ENCODE results near the gene TPSD1. TPM values are rescaled to one million over a fixed set of nuclear protein-coding genes. Genes with fewer than 3 reads are reported as not detected.

The TPSD1 gene
- total and polyA plus RNA-seq, 2 donors (not counting 1 experiment from before 2014, with no cell fraction given), result not detected

GRCh38 chr16:1285669-1286512, 30.0 kb downstream of the TPSD1 start:
- Histone ChIP-seq H3K4me1 (ENCODE audit: control insufficient read depth in 2 of 2, insufficient read depth in 2 of 2, low read length in 2 of 2) (peaks cover 12% of the 10 kb centered on the region in 2 donors), H3K36me3 (replicated peaks in 1 of 2; ENCODE audit: control extremely low read depth in 1 of 2, control insufficient read depth in 1 of 2, extremely low read depth in 1 of 2, insufficient read depth in 2 of 2, low read length in 1 of 2) (no peaks in the 10 kb centered on the region), H3K9me3 (ENCODE audit: control extremely low read depth in 1 of 3, control insufficient read depth in 2 of 3, insufficient read depth in 1 of 3, low read length in 2 of 3) (no peaks in the 10 kb centered on the region), H3K27me3 (replicated peaks in 1 of 4; ENCODE audit: control extremely low read depth in 1 of 4, control insufficient read depth in 3 of 4, insufficient read depth in 4 of 4, low read length in 3 of 4) (peaks cover 0 to 27% (median 5%) of the 10 kb centered on the region in 4 experiments), H3K9ac (ENCODE audit: low read length) (no peak overlapping the region), H3K27ac (ENCODE audit: low read length in 2 of 2) (no peak overlapping the region), H3K4me3 (ENCODE audit: control extremely low read depth in 1 of 5, extremely low read depth in 1 of 5, insufficient read depth in 1 of 5, low read depth in 2 of 5, low read length in 4 of 5) (no peak overlapping the region), H2AFZ (ENCODE audit: insufficient read depth, low read depth, low read length, poor library complexity, severe bottlenecking) (no peak overlapping the region), H4K20me1 (ENCODE audit: control insufficient read depth, insufficient read depth, low read length, poor library complexity, severe bottlenecking) (no peaks in the 10 kb centered on the region), H3K4me2 (replicated peaks; ENCODE audit: low read depth, low read length, poor library complexity, severe bottlenecking) (no peak overlapping the region), H3K79me2 (ENCODE audit: control insufficient read depth, insufficient read depth, low read length) (no peaks in the 10 kb centered on the region)
- H3K4me1 Mint-ChIP-seq, result peaks cover 4% of the 10 kb centered on the region
- no peak overlapping the region for H3K4me3 Mint-ChIP-seq
- intact Hi-C loops (cut with micrococcal nuclease), result no loop called here
- H3K27ac Mint-ChIP-seq, result no peak overlapping the region
- no peaks in the 10 kb centered on the region for H3K9me3 Mint-ChIP-seq (ENCODE audit: insufficient read depth)
- POLR2A ChIA-PET, result no interaction called here
- TF ChIP-seq CTCF (IDR thresholded peaks at IDR 0.05), result no peak
- TF ChIP-seq EZH2 (IDR thresholded peaks at IDR 0.05; ENCODE audit: borderline replicate concordance, insufficient read depth, low read depth, low read length, poor library complexity, severe bottlenecking), result no peak
- WGBS (ENCODE audit: insufficient coverage), result 79% methylated on average over 32 of the region's 38 CpGs
- DNase-seq, result no peak
- CTCF ChIA-PET, result no interaction called here
- ATAC-seq (ENCODE audit: low read depth), result no peak
- peaks cover 13% of the 10 kb centered on the region for H3K27me3 Mint-ChIP-seq

GRCh38 chr16:1286513-1287094, 30.7 kb downstream of the TPSD1 start:
- ATAC-seq (ENCODE audit: low read depth) (no peak), DNase-seq (no peak)
- Histone ChIP-seq H3K4me1 (ENCODE audit: control insufficient read depth in 2 of 2, insufficient read depth in 2 of 2, low read length in 2 of 2) (peaks cover 12% of the 10 kb centered on the region in 2 donors), H2AFZ (ENCODE audit: insufficient read depth, low read depth, low read length, poor library complexity, severe bottlenecking) (no peak overlapping the region), H3K4me3 (ENCODE audit: control extremely low read depth in 1 of 5, extremely low read depth in 1 of 5, insufficient read depth in 1 of 5, low read depth in 2 of 5, low read length in 4 of 5) (no peak overlapping the region), H3K9ac (ENCODE audit: low read length) (no peak overlapping the region), H3K27ac (ENCODE audit: low read length in 2 of 2) (no peak overlapping the region), H4K20me1 (ENCODE audit: control insufficient read depth, insufficient read depth, low read length, poor library complexity, severe bottlenecking) (no peaks in the 10 kb centered on the region), H3K27me3 (replicated peaks in 1 of 4; ENCODE audit: control extremely low read depth in 1 of 4, control insufficient read depth in 3 of 4, insufficient read depth in 4 of 4, low read length in 3 of 4) (peaks cover 0 to 31% (median 7%) of the 10 kb centered on the region in 4 experiments), H3K36me3 (replicated peaks in 1 of 2; ENCODE audit: control extremely low read depth in 1 of 2, control insufficient read depth in 1 of 2, extremely low read depth in 1 of 2, insufficient read depth in 2 of 2, low read length in 1 of 2) (no peaks in the 10 kb centered on the region), H3K4me2 (replicated peaks; ENCODE audit: low read depth, low read length, poor library complexity, severe bottlenecking) (no peak overlapping the region), H3K9me3 (ENCODE audit: control extremely low read depth in 1 of 3, control insufficient read depth in 2 of 3, insufficient read depth in 1 of 3, low read length in 2 of 3) (peaks cover 0 to 6% (median 0%) of the 10 kb centered on the region in 3 donors), H3K79me2 (ENCODE audit: control insufficient read depth, insufficient read depth, low read length) (no peaks in the 10 kb centered on the region)
- WGBS (ENCODE audit: insufficient coverage), result 86% methylated on average over 25 of the region's 25 CpGs
- Mint-ChIP-seq H3K4me1 (peaks cover 4% of the 10 kb centered on the region), H3K9me3 (ENCODE audit: insufficient read depth) (no peaks in the 10 kb centered on the region), H3K27ac (no peak overlapping the region), H3K4me3 (no peak overlapping the region), H3K27me3 (peaks cover 16% of the 10 kb centered on the region)
- POLR2A ChIA-PET, result interaction anchor here (0.7 kb wide), 1 partner anchor 195 kb away, joined by 3 read pairs; no protein-coding TSS in a partner anchor
- CTCF ChIA-PET, result no interaction called here
- no peak for TF ChIP-seq EZH2 (IDR thresholded peaks at IDR 0.05; ENCODE audit: borderline replicate concordance, insufficient read depth, low read depth, low read length, poor library complexity, severe bottlenecking)
- no peak for TF ChIP-seq CTCF (IDR thresholded peaks at IDR 0.05)
- intact Hi-C loops (cut with micrococcal nuclease), result no loop called here
